Astrocyte of the spinal cord (primary cell): ENCODE measurements around the gene GPX2.
A peak's percentile ranks its signal among the peaks of the same experiment; 100 is the strongest.

ENCODE experiments used
- DNase-seq: peaks from one replicate; pipeline ENCODE4 v3.0.0; 2011; ENCODE audit warnings: low read depth, low spot score
- H3K4me3 ChIP-seq: 2 replicates; pipeline ENCODE4 v1.5.1; 2011; ENCODE audit warnings: low read depth, mild to moderate bottlenecking, low read length, moderate library complexity
- CTCF ChIP-seq: IDR thresholded peaks from 2 replicates; pipeline ENCODE4 v1.5.1; 2012; ENCODE audit warnings: low read depth, mild to moderate bottlenecking, low read length, inconsistent platforms
- in situ Hi-C: cut with HindIII; loops from 2 replicates; pipeline ENCODE4 v1.10.0; 2017; ENCODE audit warnings: low sequenced_read_pairs

Gene GPX2

DNA sequence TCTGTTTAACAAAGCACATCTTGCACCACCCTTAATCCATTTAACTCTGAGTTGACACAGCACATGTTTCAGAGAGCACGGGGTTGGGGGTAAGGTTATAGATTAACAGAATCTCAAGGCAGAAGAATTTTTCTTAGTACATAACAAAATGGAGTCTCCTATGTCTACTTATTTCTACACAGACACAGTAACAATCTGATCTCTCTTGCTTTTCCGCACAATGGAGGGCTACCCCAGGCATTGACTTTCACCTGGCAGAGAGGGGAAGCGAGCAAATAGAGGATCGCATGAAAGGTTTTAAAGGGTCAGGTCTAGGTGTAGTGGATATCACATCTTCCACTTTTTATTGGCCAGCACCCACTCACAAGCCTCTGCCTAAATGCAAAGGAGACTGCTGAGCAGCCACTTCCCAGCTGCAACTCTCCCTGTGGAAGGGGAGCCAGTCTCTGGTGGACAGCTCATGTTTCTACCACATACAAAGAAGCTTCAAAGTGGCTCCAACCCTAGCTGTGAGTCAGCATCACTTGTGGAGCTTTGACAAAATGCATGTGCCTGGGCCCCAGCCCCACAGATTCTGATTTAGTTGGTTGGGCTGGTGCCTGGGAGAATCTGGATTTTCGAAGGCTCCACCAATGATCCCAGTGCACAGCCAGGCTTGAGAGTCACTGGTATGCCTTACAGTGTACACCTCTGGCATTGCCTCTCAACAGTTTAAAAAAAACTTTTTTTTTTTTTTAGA lies 37.0 kb upstream of the GPX2 start:
- H3K4me3 ChIP-seq = no peak overlapping the region
- in situ Hi-C loops = no loop called here
- TF ChIP-seq CTCF = no peak
- DNase-seq = peak; percentile 60

DNA sequence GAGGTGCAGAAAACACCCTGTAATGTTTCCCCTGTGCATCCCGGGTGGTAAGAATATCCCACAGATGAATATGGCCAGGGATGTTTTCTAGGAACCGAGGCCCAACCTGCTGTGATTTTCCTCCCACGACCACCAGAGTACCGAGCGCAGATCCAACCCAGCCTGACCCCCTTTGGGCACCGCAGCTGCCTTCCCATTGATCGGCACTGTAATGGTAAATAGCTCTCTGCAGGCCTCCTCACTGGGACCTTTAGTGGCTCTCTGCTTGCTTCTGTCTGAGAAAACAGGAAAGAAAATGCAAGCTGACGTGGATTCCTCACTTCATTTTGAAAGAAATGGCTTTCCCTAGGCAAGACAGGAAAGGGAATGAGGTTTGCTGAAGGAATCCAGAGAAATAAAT lies 32.0 kb upstream of the GPX2 start:
- no peak for TF ChIP-seq CTCF
- in situ Hi-C loops = no loop called here
- no peak overlapping the region for H3K4me3 ChIP-seq
- no peak for DNase-seq

GRCh38 chr14:64973826-64974225 lies 31.3 kb upstream of the GPX2 start:
- TF ChIP-seq CTCF = no peak
- in situ Hi-C loops = no loop called here

GRCh38 chr14:64973026-64973442 lies 30.5 kb upstream of the GPX2 start:
- no peak for TF ChIP-seq CTCF
- H3K4me3 ChIP-seq = peak overlapping the region; percentile 63
- no peak for DNase-seq
- in situ Hi-C loops = no loop called here

More at GRCh38 chr14:64973826-64974225, 31.3 kb upstream of the GPX2 start:
- no peak overlapping the region for H3K4me3 ChIP-seq
- no peak for DNase-seq

GRCh38 chr14:64971943-64972791 lies 29.6 kb upstream of the GPX2 start, which contains the start of gene RAB15:
Gene RAB15 (minus strand): TSS chr14:64972336. CDS start chr14:64972076, 260 bp downstream.
- DNase-seq = no peak
- no peak for TF ChIP-seq CTCF
- H3K4me3 ChIP-seq = peak within 1 kb of the TSS; percentile 71
- in situ Hi-C loops = no loop called here

GRCh38 chr14:64971491-64971942 lies 29.0 kb upstream of the GPX2 start:
- no peak for DNase-seq
- no peak for TF ChIP-seq CTCF
- peak overlapping the region; percentile 71 for H3K4me3 ChIP-seq
- in situ Hi-C loops = no loop called here
